ENCODE data around the gene DPYSL4.
"Not testable (repeated sequence)": the region's sequence is repeated elsewhere in the genome, so short reads cannot be mapped to it uniquely, and the experiment has no call there.

DPYSL4 gene

GRCh38 chr10:132149917-132150316 lies 36.8 kb upstream of the DPYSL4 start:
- no peak for DNase-seq (ENCODE audit: low spot score)

DNA sequence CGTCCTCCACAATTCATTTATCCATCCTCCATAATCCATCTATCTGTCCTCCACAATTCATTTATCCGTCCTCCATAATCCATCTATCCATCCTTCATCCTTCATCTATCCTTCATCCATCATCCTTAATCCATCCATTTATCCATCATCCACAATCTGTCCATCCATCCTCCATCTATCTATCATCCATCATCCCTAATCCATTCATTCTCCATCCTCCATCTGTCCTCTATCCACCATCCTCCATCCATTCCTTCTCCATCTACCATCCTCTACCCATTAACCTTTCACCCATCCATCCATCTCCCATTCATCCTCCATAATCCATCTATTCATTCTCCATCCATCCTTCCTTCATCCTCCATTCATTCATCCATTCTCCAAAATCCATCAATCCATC lies 36.0 kb upstream of the DPYSL4 start:
- DNase-seq (ENCODE audit: low spot score): no peak

DNA sequence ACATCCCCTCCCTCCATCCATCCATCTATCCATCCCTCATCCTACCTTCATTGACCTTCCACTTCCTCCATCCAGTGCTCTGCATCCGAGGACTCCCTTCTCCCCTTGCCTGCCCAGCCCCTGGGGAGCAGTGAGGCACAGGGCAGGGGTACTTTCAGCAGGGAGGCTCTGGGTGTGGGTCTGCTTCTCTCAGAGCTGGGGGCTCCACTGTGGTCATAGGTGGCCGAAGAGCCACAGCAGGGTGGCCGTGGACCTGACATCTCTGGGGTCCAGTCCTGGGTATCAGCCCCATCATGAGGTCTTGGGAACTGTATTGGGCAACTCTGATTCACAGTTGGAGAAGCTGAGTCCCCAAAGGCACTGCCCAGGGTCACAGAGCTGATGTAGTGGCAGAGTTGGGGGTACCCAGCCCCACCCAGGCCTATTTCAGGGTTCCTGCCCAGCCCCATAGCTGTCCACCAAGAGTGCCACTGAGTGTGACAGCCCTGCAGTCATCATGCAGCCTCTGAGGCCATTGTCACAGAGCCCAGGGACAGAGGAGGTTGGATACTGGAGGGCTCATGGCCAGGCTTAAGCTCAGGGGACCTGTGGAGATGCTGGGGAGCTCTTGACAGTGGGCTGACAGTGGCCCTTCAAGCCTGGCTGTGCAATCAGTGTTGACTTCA lies 35.3 kb upstream of the DPYSL4 start:
- DNase-seq (ENCODE audit: low spot score): no peak

GRCh38 chr10:132151951-132152505 lies 34.7 kb upstream of the DPYSL4 start:
- DNase-seq (ENCODE audit: low spot score): no peak

DNA sequence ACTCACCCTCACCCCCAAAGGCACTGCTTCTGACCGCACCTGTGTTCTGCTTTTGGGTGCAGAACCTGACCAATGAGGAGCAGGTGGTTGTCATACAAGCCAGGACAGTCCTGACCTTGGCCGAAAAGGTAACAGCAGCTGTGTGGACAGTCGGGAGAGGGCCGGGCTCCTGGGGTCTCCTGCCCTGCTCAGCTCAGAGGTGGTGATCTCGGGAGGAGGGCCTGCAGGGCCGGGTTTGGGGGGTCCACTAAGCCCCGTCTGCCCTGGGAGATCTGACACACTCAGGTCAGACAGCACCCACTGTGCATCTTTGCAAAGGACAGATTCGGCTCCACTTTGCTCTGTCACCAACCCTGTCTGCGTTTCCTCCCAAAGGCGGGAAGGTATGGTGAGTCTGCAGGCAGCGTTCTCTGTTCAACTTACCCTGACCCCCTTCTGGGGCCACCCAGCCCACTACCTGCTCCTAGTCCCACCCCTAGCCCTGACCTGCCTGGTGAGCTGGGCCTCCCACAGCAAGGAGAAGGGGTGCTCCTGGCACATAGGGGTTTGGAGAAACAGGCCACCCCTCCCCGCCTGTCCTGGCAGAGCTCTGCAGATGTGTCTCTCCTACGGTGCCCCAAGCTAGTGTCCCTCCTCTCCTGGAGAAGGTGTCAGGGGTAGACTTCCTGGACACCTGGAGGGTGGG lies 33.7 kb upstream of the DPYSL4 start:
- DNase-seq (ENCODE audit: low spot score): no peak

DNA sequence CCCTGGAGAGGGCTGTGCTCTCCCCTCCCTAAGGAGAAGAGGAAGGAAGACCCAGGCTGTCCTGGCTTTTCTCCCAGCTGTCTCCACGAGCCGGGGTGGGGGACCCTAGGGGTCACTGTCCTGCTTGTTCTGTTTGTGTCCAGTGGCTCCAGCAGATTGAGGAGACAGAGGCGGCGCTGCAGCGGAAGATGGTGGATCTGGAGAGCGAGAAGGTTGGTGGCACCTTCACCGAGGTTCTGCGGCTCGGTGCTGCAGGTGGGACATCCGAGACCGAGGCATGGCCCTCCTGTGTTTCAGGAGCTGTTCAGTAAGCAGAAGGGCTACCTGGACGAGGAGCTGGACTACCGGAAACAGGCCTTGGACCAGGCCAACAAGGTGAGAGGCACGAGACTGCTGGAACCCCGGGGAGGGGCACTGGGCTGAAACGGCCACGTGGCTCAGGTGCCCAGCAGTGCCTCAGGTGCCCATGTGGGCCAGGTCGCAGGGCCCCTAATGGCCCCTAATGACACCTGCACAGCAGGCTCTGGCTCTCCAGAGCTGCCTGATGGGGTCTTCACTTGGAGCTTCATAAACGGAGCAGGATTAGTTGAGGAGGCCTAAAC lies 33.0 kb upstream of the DPYSL4 start:
- DNase-seq (ENCODE audit: low spot score): no peak

- DNase-seq (ENCODE audit: low spot score): no peak
Observed at GRCh38 chr10:132154440-132154839, 32.3 kb upstream of the DPYSL4 start.

DNA sequence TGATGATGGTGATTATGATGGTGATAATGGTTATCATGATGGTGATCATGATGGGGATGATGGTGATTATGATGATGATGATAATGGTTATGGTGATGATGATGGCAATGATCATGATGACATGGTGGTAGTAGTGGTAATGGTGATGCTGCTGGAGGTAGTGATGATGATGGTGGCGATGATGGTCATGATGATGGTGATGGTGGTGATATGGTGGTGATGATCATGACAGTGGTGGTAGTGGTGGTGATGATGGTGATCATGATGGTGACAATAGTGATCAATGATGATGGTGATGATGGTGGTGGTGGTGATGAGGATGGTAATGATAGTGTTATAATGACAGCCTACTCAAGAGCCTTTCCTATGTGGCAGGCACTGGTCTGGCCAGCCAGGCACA lies 31.8 kb upstream of the DPYSL4 start:
- no peak for DNase-seq (ENCODE audit: low spot score)

- no peak for DNase-seq (ENCODE audit: low spot score)
Observed at GRCh38 chr10:132155723-132156381, 30.9 kb upstream of the DPYSL4 start.

DNA sequence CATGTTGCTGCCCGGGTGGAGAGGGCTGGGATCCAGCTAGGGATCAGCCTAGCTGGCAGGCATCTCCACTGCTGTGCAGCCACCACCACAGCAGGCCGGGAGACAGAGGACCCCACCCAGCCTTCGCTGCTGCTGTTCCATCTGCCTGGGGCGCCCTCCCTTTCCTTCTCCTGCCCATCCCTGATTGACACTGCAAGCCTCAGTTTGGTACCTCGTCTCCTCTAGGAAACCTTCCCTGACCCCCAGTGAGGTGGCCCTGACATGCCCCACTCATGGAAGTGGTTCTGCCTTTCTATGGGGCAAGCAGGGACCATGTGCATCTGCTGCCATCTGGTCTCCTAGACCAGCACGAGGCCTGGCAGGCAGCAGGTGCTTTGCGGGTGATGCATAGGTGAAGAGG lies 30.4 kb upstream of the DPYSL4 start:
- no peak for DNase-seq (ENCODE audit: low spot score)

- DNase-seq (ENCODE audit: low spot score): no peak
Observed at GRCh38 chr10:132157101-132157500, 29.6 kb upstream of the DPYSL4 start.

GRCh38 chr10:132158122-132158741 lies 28.5 kb upstream of the DPYSL4 start:
- DNase-seq (ENCODE audit: low spot score): no peak

DNA sequence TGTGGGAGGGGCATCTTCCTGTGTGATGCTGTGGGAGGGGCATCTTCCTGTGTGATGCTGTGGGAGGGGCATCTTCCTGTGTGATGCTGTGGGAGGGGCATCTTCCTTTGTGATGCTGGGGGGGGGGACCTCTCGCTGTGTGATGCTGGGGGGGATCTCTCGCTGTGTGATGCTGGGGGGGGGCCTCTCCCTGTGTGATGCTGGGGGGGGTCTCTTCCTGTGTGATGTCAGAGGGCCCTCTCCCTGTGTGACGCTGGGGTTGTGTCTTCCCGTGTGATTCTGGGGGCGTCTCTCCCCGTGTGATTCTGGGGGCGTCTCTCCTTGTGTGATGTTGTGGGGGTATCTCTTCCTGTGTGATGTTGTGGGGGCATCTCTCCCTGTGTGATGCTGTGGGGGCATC lies 27.9 kb upstream of the DPYSL4 start:
- no peak for DNase-seq (ENCODE audit: low spot score)

DNA sequence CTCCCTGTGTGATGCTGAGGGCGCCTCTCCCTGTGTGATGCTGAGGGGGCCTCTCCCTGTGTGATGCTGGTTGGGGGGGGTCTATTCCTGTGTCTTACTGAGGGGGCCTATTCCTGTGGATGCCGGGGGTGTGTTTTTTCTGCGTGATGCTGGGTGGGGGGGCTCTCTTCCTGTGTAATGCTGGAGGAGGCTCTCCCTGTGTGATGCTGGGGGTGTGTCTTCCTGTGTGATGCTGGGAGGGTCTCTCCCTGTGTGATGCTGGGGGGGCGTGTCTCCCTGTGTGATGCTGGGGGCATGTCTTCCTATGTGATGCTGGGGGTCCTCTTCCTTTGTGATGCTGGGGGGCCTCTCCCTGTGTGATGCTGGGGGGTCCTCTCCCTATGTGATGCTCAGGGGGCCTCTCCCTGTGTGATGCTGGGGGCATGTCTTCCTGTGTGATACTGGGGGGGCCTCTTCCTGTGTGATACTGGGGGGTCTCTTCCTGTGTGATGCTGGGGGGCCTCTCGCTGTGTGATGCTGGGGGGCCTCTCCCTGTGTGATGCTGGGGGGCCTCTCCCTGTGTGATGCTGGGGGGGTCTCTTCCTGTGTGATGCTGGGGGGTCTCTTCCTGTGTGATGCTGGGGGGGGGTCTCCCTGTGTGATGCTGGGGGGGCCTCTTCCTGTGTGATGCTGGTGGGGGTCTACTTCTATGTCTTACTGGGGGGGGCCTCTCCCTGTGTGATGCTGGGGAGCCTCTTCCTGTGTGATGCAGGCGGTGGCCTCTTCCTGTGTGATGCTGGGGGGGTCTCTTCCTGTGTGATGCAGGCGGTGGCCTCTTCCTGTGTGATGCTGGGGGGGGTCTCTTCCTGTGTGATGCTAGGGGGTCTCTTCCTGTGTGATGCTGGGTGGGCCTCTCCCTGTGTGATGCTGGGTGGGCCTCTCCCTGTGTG lies 27.2 kb upstream of the DPYSL4 start:
- not testable (repeated sequence) for DNase-seq (ENCODE audit: low spot score)

- not testable (repeated sequence) for DNase-seq (ENCODE audit: low spot score)
Observed at GRCh38 chr10:132160231-132160630, 26.5 kb upstream of the DPYSL4 start.

DNA sequence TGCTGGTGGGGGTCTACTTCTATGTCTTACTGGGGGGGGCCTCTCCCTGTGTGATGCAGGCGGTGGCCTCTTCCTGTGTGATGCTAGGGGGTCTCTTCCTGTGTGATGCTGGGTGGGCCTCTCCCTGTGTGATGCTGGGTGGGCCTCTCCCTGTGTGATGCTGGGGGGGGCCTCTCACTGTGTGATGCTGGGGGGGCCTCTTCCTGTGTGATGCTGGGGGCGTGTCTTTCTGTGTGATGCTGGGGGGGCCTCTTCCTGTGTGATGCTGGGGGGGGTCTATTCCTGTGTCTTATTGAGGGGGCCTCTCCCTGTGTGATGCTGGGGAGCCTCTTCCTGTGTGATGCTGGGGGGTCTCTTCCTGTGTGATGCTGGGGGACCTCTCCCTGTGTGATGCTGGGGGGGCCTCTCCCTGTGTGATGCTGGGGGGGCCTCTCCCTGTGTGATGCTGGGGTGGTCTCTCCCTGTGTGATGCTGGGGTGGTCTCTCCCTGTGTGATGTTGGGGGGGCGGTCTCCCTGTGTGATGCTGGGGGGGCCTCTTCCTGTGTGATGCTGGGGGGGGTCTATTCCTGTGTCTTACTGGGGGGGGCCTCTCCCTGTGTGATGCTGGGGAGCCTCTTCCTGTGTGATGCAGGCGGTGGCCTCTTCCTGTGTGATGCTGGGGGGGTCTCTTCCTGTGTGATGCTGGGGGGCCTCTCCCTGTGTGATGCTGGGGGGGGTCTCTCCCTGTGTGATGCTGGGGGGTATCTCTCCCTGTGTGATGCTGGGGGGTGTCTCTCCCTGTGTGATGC lies 25.7 kb upstream of the DPYSL4 start:
- DNase-seq (ENCODE audit: low spot score): not testable (repeated sequence)

- no peak for DNase-seq (ENCODE audit: low spot score)
Observed at GRCh38 chr10:132162021-132162531, 24.7 kb upstream of the DPYSL4 start.

DNA sequence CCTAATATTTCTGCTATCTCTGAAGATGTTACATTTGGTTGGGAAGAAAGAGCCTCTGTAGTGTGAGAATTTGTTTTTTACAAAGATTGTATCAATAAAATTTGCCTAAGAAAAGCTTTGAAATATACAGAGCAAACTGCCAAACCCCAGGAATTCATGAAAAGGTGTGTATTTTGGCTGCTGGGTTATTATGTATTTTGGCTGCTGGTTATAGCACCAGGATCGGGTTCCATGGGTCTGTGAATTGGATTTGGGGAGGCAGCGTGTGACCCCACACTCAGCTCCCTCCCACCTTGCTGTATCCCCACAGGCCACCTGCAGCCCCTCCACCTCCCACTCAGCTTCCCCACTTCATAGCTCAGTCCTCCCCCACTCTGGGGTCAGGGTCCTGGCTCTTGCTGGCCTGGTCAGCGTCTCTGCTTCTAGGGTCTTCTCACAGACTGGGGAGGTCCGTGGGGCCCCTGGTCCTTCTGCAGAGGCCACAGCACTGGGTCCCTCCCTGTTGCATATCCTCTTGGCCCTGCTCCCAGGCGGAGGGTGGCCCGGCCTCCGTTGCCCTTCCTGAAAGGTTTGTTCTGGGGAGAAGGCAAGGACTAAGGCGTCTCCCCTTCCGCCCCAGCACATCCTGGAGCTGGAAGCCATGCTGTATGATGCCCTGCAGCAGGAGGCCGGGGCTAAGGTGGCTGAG lies 24.0 kb upstream of the DPYSL4 start:
- DNase-seq (ENCODE audit: low spot score): no peak

DNA sequence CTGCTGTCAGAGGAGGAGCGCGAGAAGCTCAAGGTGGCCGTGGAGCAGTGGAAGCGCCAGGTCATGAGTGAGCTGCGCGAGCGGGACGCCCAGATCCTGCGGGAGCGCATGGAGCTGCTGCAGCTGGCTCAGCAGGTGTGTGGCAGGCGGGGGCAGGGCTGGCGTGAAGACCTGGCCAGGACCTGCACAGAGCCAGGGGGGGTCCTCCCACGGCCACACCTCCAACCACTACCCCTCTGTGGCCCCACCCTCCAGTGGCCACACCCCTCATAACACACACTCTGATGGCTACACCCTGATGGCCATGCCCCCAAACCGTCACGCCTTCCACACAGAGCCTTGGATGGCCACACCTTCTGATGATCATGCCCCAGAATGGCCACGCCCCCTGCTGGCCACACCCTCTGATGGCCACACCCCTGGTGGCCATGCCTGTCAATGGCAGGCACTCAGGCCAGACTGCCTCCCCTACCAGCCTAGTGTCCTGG lies 23.4 kb upstream of the DPYSL4 start:
- DNase-seq (ENCODE audit: low spot score): peak; percentile 23
